GM12878 (cell line): ENCODE results near the gene FAM193A. TPM values are rescaled to one million over a fixed set of nuclear protein-coding genes. Genes with fewer than 3 reads are reported as not detected.

Experiments
- ATAC-seq: fragments of 200-7000 bp; cut with Tn5 transposase; 3 replicates; pipeline ENCODE4 v1.9.1; 2020; ENCODE audit warnings: mild to moderate bottlenecking, moderate library complexity
- BruUV-seq: library from RNA; stranded (reverse); fragments of 400-500 nt; replicated peaks from 2 replicates; lab custom pipeline; 2021; lab: Mats Ljungman, UMichigan
- CTCF ChIA-PET: fragments of 300-600 bp; sonication (Branson Sonifier 250); formaldehyde crosslinking; extraction: SDS; loops from one replicate; lab custom pipeline; 2021; ENCODE audit warnings: inconsistent platforms; lab: Yijun Ruan, JAX
- POLR2A ChIA-PET: fragments of 350-600 bp; formaldehyde crosslinking; extraction: SDS; loops from one replicate; lab custom pipeline; 2021; ENCODE audit warnings: inconsistent platforms; lab: Charles Lee
- RAD21 ChIA-PET: fragments of 300-600 bp; sonication (Branson Sonifier 250); formaldehyde crosslinking; loops from one replicate; lab custom pipeline; 2023; ENCODE audit warnings: antibody characterized with exemption; ENCODE audit not compliant: unreplicated experiment; lab: Charles Lee
- SMC1A ChIA-PET: fragments of 300-600 bp; sonication (Branson Sonifier 250); formaldehyde crosslinking; loops from one replicate; lab custom pipeline; 2023; ENCODE audit not compliant: unreplicated experiment, uncharacterized antibody; lab: Charles Lee
- DNase-seq: peaks from one replicate; pipeline ENCODE4 v3.0.0-alpha.2; 2011; ENCODE audit warnings: low read depth, low spot score
- FAIRE-seq: peaks from 3 replicates; lab custom pipeline; 2011; peaks lifted over from hg19 to GRCh38; lab: Jason Lieb, UNC
- H2AFZ ChIP-seq: 2 replicates; pipeline ENCODE4 v1.6.0; 2011; ENCODE audit warnings: low read depth, low read length, control low read depth; ENCODE audit not compliant: control insufficient read depth
- H3K27ac ChIP-seq: 2 replicates; pipeline ENCODE4 v1.5.1; 2011; ENCODE audit warnings: control low read depth; ENCODE audit not compliant: control insufficient read depth, insufficient read depth
- H3K27me3 ChIP-seq, 2 experiments: replicated peaks in 1 of 2; 2 replicates each; pipeline versions ENCODE4 v1.6.0 to v1.6.1; 2011; ENCODE audit warnings: low read length in 1 of 2; ENCODE audit not compliant: control insufficient read depth in 2 of 2, insufficient read depth in 2 of 2
- H3K36me3 ChIP-seq, 2 experiments: 2 replicates each; pipeline ENCODE4 v1.5.1; 2011; ENCODE audit warnings: low read length in 1 of 2; ENCODE audit not compliant: control insufficient read depth in 2 of 2, insufficient read depth in 2 of 2
- H3K4me1 ChIP-seq: 2 replicates; pipeline ENCODE4 v1.6.1; 2011; ENCODE audit warnings: mild to moderate bottlenecking, low read length, moderate library complexity, mixed read lengths; ENCODE audit not compliant: control insufficient read depth, insufficient read depth
- H3K4me2 ChIP-seq: 2 replicates; pipeline ENCODE4 v1.6.0; 2011; ENCODE audit warnings: control low read depth; ENCODE audit not compliant: control insufficient read depth, insufficient read depth
- H3K4me3 ChIP-seq: fragments of 200-600 bp; sonication (generic); 2 replicates; pipeline ENCODE4 v1.5.1; 2016
- H3K79me2 ChIP-seq: 2 replicates; pipeline ENCODE4 v1.6.0; 2011; ENCODE audit warnings: low read length; ENCODE audit not compliant: control insufficient read depth, insufficient read depth
- H3K9ac ChIP-seq: 2 replicates; pipeline ENCODE4 v1.8.0; 2011; ENCODE audit warnings: low read length, control low read depth, mixed read lengths; ENCODE audit not compliant: control insufficient read depth, insufficient read depth
- H3K9me3 ChIP-seq: replicated peaks from 3 replicates; pipeline ENCODE4 v1.5.1; 2011; ENCODE audit warnings: mild to moderate bottlenecking, low read length; ENCODE audit not compliant: control insufficient read depth, insufficient read depth
- H4K20me1 ChIP-seq: 2 replicates; pipeline ENCODE4 v1.6.0; 2011; ENCODE audit not compliant: control insufficient read depth, insufficient read depth
- BMI1 ChIP-seq: fragments of 450-650 bp; IDR thresholded peaks from 2 replicates; pipeline ENCODE4 v1.6.1; 2016; ENCODE audit warnings: mild to moderate bottlenecking, moderate library complexity, borderline replicate concordance
- CBFB ChIP-seq: IDR thresholded peaks from 2 replicates; pipeline ENCODE4 v1.6.1; 2016; ENCODE audit warnings: antibody characterized with exemption, low read depth
- ESRRA ChIP-seq: IDR thresholded peaks from 2 replicates; pipeline ENCODE4 v1.6.1; 2012; ENCODE audit warnings: mild to moderate bottlenecking, low read length, improper control_type of control experiment
- GABPA ChIP-seq: IDR thresholded peaks from 2 replicates; pipeline ENCODE4 v1.6.1; 2014; ENCODE audit warnings: antibody characterized with exemption, low read depth, mild to moderate bottlenecking, inconsistent platforms
- GATAD2B ChIP-seq: fragments of 450-650 bp; conservative IDR thresholded peaks from 2 replicates; pipeline ENCODE4 v1.6.1; 2017; ENCODE audit warnings: low read depth, mild to moderate bottlenecking, moderate library complexity
- IKZF2 ChIP-seq, 2 experiments: fragments of 450-650 bp; IDR thresholded peaks; 2 replicates each; pipeline ENCODE4 v1.6.1; 2017; ENCODE audit warnings: mild to moderate bottlenecking in 2 of 2, moderate library complexity in 2 of 2
- IRF3 ChIP-seq: fragments of 450-650 bp; IDR thresholded peaks from 2 replicates; pipeline ENCODE4 v1.6.1; 2014; ENCODE audit warnings: mild to moderate bottlenecking
- MTA2 ChIP-seq: fragments of 450-650 bp; IDR thresholded peaks from 2 replicates; pipeline ENCODE4 v1.6.1; 2016; ENCODE audit warnings: low read depth, mild to moderate bottlenecking, moderate library complexity
- MTA3 ChIP-seq: IDR thresholded peaks from 2 replicates; pipeline ENCODE4 v1.6.1; 2012; ENCODE audit warnings: low read length, inconsistent platforms, borderline replicate concordance
- NR2C1 ChIP-seq: fragments of 450-650 bp; IDR thresholded peaks from 2 replicates; pipeline ENCODE4 v1.6.1; 2017; ENCODE audit warnings: antibody characterized with exemption, mild to moderate bottlenecking, moderate library complexity
- NR2F1 ChIP-seq: fragments of 450-650 bp; conservative IDR thresholded peaks from 2 replicates; pipeline ENCODE4 v1.6.1; 2017; ENCODE audit warnings: mild to moderate bottlenecking
- STAT3 ChIP-seq: IDR thresholded peaks from 2 replicates; pipeline ENCODE4 v1.6.1; 2011; ENCODE audit warnings: low read depth, low read length, improper control_type of control experiment
- TAF1 ChIP-seq: IDR thresholded peaks from 2 replicates; pipeline ENCODE4 v1.6.1; 2011; ENCODE audit warnings: mild to moderate bottlenecking, low read depth, low read length, borderline replicate concordance
- TCF3 ChIP-seq: IDR thresholded peaks from 2 replicates; pipeline ENCODE4 v1.6.1; 2012; ENCODE audit warnings: low read depth, mild to moderate bottlenecking, low read length, borderline replicate concordance; ENCODE audit not compliant: insufficient read depth
- ZNF207 ChIP-seq: fragments of 450-650 bp; IDR thresholded peaks from 2 replicates; pipeline ENCODE4 v1.6.1; 2014; ENCODE audit warnings: antibody characterized with exemption, mild to moderate bottlenecking, borderline replicate concordance
- WGBS: methylation state at CpG from one replicate; pipeline ENCODE4 v1.1.6; 2016; ENCODE audit warnings: low lambda C conversion rate; ENCODE audit not compliant: insufficient replicate concordance, insufficient coverage; ENCODE audit errors: missing lambda C conversion rate; 5-methylcytosine and 5-hydroxymethylcytosine counted together
- in situ Hi-C: fragments of 300-500 bp; cut with MboI; formaldehyde crosslinking; loops from 9 replicates; pipeline ENCODE4 v1.14.3; 2018; ENCODE audit warnings: mixed read lengths
- intact Hi-C: fragments of 100-400 bp; cut with micrococcal nuclease; formaldehyde crosslinking; loops from one replicate; pipeline ENCODE4 v1.14.2; 2022; ENCODE audit not compliant: unreplicated experiment
- polyA plus RNA-seq, 11 experiments: library from polyadenylated mRNA; depleted of rRNA in 4 of 11; unstranded in 6 of 11; stranded (reverse) in 5 of 11; fragments of >200 nt; fragmentation: Nextera tagmentation in 4 of 11; fragmentation: Illumina TruSeq in 1 of 11; extraction: Ambion mirVana in 4 of 11; extraction: Trizol in 1 of 11; gene quantifications; 1 replicate in 1 of 11; 2 replicates in 10 of 11; pipeline versions ENCODE4 v1.2.1 to v1.2.3, GENCODE V29; 2011 to 2016; ENCODE audit warnings: inconsistent platforms in 2 of 11, missing spikeins in 2 of 11, low read depth in 1 of 11
- total RNA-seq, 4 experiments: library from RNA; depleted of rRNA in 3 of 4; stranded (reverse); fragments of >200 nt in 3 of 4; fragmentation: Illumina TruSeq in 1 of 4; extraction: Trizol in 1 of 4; gene quantifications; 2 replicates each; pipeline versions ENCODE4 v1.2.1 to v1.2.3, GENCODE V29; 2013 to 2021
- TF ChIP-seq, protein P1 (sequence below): fragments of 450-650 bp; IDR thresholded peaks from 2 replicates; pipeline ENCODE4 v1.6.1; 2017; ENCODE audit warnings: mild to moderate bottlenecking, low read depth, inconsistent platforms; ENCODE audit not compliant: poor library complexity, severe bottlenecking
- TF ChIP-seq, protein P2 (sequence below): fragments of 450-650 bp; IDR thresholded peaks from 2 replicates; pipeline ENCODE4 v1.6.1; 2017; ENCODE audit warnings: mild to moderate bottlenecking

Gene FAM193A
- total and polyA plus RNA-seq, 10 of the 15 experiments (the other 5 are each of a cell fraction or from before 2014, with no cell fraction given) = 0.52 to 23.3 (median 7.4) TPM

GRCh38 chr4:2535376-2536192 lies 863 bp upstream of the FAM193A start:
- ChIA-PET CTCF (interaction anchor here (0.5 to 2.3 kb wide), 18 partner anchors 11 to 660 kb away, joined by 3 to 12 read pairs (median 4); partner anchors contain the start of gene RNF4), RAD21 (interaction anchor here (0.7 to 3.1 kb wide), 27 partner anchors 16 to 428 kb away, joined by 3 to 27 read pairs (median 4); partner anchors contain the start of genes GRK4, NOP14 and RNF4), POLR2A (interaction anchor here (0.5 to 2.6 kb wide), 18 partner anchors 9 to 1372 kb away, joined by 3 to 19 read pairs (median 4); partner anchors contain the start of gene RNF4), SMC1A (interaction anchor here (0.7 to 1.8 kb wide), 10 partner anchors 17 to 316 kb away, joined by 3 to 6 read pairs (median 4); partner anchors contain the start of gene RNF4)
- WGBS = 1% methylated on average over 47 of the region's 77 CpGs
- Histone ChIP-seq H3K27me3 (no peaks in the 10 kb centered on the region), H3K9ac (peak overlapping the region; percentile 79), H3K27ac (peak overlapping the region; percentile 83), H3K79me2 (peaks cover 37% of the 10 kb centered on the region), H4K20me1 (peaks cover 4% of the 10 kb centered on the region), H3K9me3 (no peaks in the 10 kb centered on the region), H3K4me2 (peak overlapping the region; percentile 70), H3K4me1 (peaks cover 8% of the 10 kb centered on the region), H3K36me3 (no peaks in the 10 kb centered on the region), H2AFZ (peak overlapping the region; percentile 66), H3K4me3 (peak overlapping the region; percentile 94)
- peak; percentile 20 for ATAC-seq
- TSS peak; percentile 88 for BruUV-seq
- DNase-seq = no peak
- intact Hi-C loops (loop anchor here (5.0 kb wide), 1 partner anchor 118 kb away; the partner anchor contains the start of genes CFAP99 and ZFYVE28), in situ Hi-C loops (no loop called here)
- peak; percentile 23 for FAIRE-seq
- TF ChIP-seq BMI1 = no peak
- TF ChIP-seq TCF3 = no peak
- TF ChIP-seq GABPA = no peak
- TF ChIP-seq, protein P1, sequence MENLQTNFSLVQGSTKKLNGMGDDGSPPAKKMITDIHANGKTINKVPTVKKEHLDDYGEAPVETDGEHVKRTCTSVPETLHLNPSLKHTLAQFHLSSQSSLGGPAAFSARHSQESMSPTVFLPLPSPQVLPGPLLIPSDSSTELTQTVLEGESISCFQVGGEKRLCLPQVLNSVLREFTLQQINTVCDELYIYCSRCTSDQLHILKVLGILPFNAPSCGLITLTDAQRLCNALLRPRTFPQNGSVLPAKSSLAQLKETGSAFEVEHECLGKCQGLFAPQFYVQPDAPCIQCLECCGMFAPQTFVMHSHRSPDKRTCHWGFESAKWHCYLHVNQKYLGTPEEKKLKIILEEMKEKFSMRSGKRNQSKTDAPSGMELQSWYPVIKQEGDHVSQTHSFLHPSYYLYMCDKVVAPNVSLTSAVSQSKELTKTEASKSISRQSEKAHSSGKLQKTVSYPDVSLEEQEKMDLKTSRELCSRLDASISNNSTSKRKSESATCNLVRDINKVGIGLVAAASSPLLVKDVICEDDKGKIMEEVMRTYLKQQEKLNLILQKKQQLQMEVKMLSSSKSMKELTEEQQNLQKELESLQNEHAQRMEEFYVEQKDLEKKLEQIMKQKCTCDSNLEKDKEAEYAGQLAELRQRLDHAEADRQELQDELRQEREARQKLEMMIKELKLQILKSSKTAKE = no peak
- TF ChIP-seq TAF1 = 0 out of 2 replicates have a peak, but pooled peaks have one; percentile 13
- no peak for TF ChIP-seq STAT3
- no peak for TF ChIP-seq IKZF2 (IDR thresholded peaks at IDR 0.05)
- no peak for TF ChIP-seq ESRRA
- TF ChIP-seq NR2C1 = no peak
- no peak for TF ChIP-seq IRF3
- TF ChIP-seq CBFB = no peak
- TF ChIP-seq, protein P2, sequence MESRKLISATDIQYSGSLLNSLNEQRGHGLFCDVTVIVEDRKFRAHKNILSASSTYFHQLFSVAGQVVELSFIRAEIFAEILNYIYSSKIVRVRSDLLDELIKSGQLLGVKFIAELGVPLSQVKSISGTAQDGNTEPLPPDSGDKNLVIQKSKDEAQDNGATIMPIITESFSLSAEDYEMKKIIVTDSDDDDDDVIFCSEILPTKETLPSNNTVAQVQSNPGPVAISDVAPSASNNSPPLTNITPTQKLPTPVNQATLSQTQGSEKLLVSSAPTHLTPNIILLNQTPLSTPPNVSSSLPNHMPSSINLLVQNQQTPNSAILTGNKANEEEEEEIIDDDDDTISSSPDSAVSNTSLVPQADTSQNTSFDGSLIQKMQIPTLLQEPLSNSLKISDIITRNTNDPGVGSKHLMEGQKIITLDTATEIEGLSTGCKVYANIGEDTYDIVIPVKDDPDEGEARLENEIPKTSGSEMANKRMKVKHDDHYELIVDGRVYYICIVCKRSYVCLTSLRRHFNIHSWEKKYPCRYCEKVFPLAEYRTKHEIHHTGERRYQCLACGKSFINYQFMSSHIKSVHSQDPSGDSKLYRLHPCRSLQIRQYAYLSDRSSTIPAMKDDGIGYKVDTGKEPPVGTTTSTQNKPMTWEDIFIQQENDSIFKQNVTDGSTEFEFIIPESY = no peak
- no peak for TF ChIP-seq ZNF207
- TF ChIP-seq GATAD2B = peak; percentile 47
- no peak for TF ChIP-seq MTA3
- TF ChIP-seq NR2F1 = peak; percentile 43
- TF ChIP-seq MTA2 = no peak
